ENCODE measurements around the gene IP6K3.

IP6K3 gene

GRCh38 chr6:33675968-33676367 is 70.7 kb downstream of the IP6K3 start:
- intact Hi-C loops (cut with DNase I; ENCODE audit: low total_unique reads), result no loop called here
- no peak overlapping the region for H3K4me3 ChIP-seq
- peaks cover 0 to 91% (median 12%) of the 10 kb centered on the region in 3 donors for H3K36me3 ChIP-seq
- TF ChIP-seq CTCF (IDR thresholded peaks at IDR 0.05), result no peak
- DNase-seq, result no peak
- no peaks in the 10 kb centered on the region for H3K27me3 ChIP-seq
- H3K27ac ChIP-seq, result no peak overlapping the region
- H3K4me1 ChIP-seq, result peaks cover 0 to 24% (median 10%) of the 10 kb centered on the region in 4 donors
- no peaks in the 10 kb centered on the region for H3K9me3 ChIP-seq

GRCh38 chr6:33673851-33674250 is 72.9 kb downstream of the IP6K3 start:
- H3K36me3 ChIP-seq, result peaks cover 0 to 91% (median 33%) of the 10 kb centered on the region in 3 donors
- no peak for TF ChIP-seq CTCF (IDR thresholded peaks at IDR 0.05)
- intact Hi-C loops (cut with DNase I; ENCODE audit: low total_unique reads), result no loop called here

GRCh38 chr6:33672808-33673207 is 73.9 kb downstream of the IP6K3 start:
- H3K9me3 ChIP-seq, result no peaks in the 10 kb centered on the region
- H3K4me1 ChIP-seq, result peaks cover 0 to 24% (median 10%) of the 10 kb centered on the region in 4 donors
- peak; percentile 95 to 96 for DNase-seq
- intact Hi-C loops (cut with DNase I; ENCODE audit: low total_unique reads), result no loop called here
- H3K4me3 ChIP-seq, result no peak overlapping the region
- peaks cover 0 to 91% (median 42%) of the 10 kb centered on the region in 3 donors for H3K36me3 ChIP-seq
- TF ChIP-seq CTCF (IDR thresholded peaks at IDR 0.05), result peak; percentile 67 to 79
- H3K27me3 ChIP-seq, result peaks cover 0 to 6% of the 10 kb centered on the region in 2 donors
- peak overlapping the region in 1 of 2 donors; percentile 33 for H3K27ac ChIP-seq

More at GRCh38 chr6:33673851-33674250, 72.9 kb downstream of the IP6K3 start:
- H3K27ac ChIP-seq, result no peak overlapping the region
- peaks cover 0 to 24% (median 10%) of the 10 kb centered on the region in 4 donors for H3K4me1 ChIP-seq
- H3K27me3 ChIP-seq, result peaks cover 0 to under 1% of the 10 kb centered on the region in 2 donors
- H3K4me3 ChIP-seq, result no peak overlapping the region
- H3K9me3 ChIP-seq, result no peaks in the 10 kb centered on the region
- DNase-seq, result no peak

GRCh38 chr6:33671744-33672072 is 75.0 kb downstream of the IP6K3 start:
- Histone ChIP-seq H3K4me3 (no peak overlapping the region), H3K9me3 (no peaks in the 10 kb centered on the region), H3K4me1 (peaks cover 0 to 24% (median 10%) of the 10 kb centered on the region in 4 donors), H3K27me3 (peaks cover 0 to 6% of the 10 kb centered on the region in 2 donors), H3K27ac (no peak overlapping the region), H3K36me3 (peaks cover 0 to 91% (median 48%) of the 10 kb centered on the region in 3 donors)
- no peak for DNase-seq
- intact Hi-C loops (cut with DNase I; ENCODE audit: low total_unique reads), result no loop called here
- TF ChIP-seq CTCF (IDR thresholded peaks at IDR 0.05), result no peak

All from tibial artery (tissue), 4 donors.